Measurements from ENCODE around the gene GLRA1.
"Not testable (repeated sequence)": the region's sequence is repeated elsewhere in the genome, so short reads cannot be mapped to it uniquely, and the experiment has no call there.

Gene GLRA1

GRCh38 chr5:151811593-151812321 lies 112.9 kb downstream of the GLRA1 start:
- DNase-seq = no peak

- DNase-seq = no peak
These were observed 113.8 kb downstream of the GLRA1 start for GRCh38 chr5:151810897-151811296.

GRCh38 chr5:151810449-151810848 lies 114.2 kb downstream of the GLRA1 start:
- DNase-seq = no peak

GRCh38 chr5:151808451-151809169 lies 116.0 kb downstream of the GLRA1 start:
- no peak for DNase-seq

DNA sequence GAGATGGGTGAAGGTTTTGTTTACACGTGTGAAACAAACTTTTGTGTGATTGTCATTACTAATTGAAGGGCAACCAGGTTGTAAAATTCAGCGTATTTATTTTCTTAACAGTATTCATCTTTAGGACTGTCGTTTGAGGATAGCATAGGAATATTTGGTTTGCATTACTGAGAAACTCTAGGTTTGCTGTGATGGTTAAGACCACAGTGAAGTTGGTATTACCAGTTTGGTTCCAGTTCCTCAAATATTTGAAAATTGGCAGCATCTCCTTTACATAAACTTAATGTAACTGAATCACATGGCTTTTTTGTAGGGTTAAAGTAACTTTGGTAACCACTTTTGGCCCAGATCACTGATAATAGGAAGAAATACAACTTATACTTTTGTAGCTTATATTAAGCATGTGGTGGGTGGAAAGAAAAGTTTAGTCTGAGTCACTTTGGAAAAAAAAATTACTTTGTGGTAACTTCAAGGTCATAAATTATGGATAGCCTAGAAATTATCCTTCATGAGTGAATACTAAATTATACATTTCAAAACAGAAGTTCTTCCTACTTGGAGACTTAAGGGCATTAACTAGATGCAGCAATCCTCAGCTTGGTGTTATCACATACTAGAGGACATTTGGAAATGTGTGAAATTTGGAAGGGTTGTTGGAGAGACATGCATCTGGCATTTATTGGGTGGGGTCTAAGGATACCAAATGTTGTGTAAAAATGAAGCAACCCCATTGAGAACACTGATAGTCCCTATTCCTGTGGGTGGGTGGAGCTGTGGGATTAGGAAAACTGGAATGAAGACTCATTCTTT lies 119.0 kb downstream of the GLRA1 start:
- no peak for DNase-seq

DNA sequence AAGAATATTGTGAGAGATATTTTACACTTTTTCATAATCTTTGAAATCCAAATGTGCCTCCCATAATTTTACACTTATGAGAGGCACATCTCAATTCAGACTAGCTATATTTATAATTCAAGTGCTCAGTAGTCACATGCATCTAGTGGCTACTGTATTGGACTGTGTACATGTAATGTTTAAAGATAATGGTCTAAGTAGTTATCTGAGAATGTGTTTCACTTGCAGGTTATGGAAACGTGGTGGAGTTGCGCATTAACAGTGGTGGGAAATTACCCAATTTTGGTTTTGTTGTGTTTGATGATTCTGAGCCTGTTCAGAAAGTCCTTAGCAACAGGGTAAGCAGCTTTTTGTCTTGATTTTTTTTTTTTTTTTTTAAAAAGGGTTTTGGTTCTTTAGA lies 124.1 kb downstream of the GLRA1 start:
- no peak for DNase-seq

GRCh38 chr5:151799407-151799806 lies 125.2 kb downstream of the GLRA1 start:
- DNase-seq = no peak

DNA sequence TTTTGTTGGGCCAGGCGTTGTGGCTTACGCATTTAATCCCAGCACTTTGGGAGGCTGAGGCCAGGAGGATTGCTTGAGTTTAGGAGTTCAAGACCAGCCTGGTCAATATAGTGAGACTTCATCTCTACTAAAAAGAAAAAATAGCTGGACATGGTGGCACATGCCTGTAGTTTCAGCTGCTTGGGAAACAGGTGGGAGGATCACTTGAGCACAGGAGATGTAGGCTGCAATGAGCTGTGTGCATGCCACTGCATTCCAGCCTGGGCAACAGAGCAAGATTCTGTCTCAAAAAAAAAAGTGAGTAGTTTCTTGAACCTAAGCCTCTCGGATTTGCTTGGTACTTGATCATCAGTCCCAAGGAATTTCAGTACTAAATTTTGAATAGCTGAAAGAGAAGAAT lies 126.0 kb downstream of the GLRA1 start:
- DNase-seq = no peak

GRCh38 chr5:151795426-151795825 lies 129.2 kb downstream of the GLRA1 start:
- no peak for DNase-seq

- DNase-seq = no peak
These were observed 131.3 kb downstream of the GLRA1 start for GRCh38 chr5:151793358-151793757.

- DNase-seq = no peak
These were observed 136.8 kb downstream of the GLRA1 start for GRCh38 chr5:151787817-151788216.

DNA sequence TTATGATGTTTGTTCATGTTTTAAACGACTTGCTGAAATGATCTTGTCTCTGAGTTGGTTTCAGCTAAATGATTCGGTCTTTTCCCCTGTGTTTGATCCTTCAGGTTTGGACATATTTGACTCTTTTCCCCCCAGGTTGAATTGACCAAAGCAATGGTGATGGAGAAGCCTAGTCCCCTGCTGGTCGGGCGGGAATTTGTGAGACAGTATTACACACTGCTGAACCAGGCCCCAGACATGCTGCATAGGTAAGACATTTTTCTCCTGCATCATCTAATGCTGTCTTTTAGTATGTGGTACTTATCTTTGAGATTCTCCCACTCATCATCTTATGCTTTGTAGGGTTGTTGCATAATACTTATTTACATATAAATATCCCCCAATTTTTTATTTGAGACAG lies 138.2 kb downstream of the GLRA1 start:
- DNase-seq = no peak

- no peak for DNase-seq
These were observed 140.5 kb downstream of the GLRA1 start for GRCh38 chr5:151784141-151784540.

DNA sequence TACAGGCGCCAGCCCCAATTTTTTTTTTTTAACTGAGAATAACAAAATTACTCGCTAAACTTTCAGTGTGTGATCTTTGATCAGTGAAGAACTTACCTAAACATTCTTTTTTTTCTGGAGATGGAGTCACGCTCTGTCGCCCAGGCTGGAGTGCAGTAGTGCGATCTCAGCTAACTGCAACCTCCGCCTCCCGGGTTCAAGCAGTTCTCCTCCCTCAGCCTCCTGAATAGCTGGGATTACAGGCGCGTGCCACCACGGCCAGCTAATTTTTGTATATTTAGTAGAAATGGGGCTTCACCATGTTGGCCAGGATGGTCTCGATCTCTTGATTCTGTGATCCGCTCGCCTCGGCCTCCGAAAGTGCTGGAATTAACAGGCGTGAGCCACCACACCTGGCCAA lies 141.0 kb downstream of the GLRA1 start:
- not testable (repeated sequence) for DNase-seq

- DNase-seq = no peak
These were observed 143.4 kb downstream of the GLRA1 start for GRCh38 chr5:151781201-151781600.

- DNase-seq = no peak
These were observed 144.3 kb downstream of the GLRA1 start for GRCh38 chr5:151780348-151780747.

DNA sequence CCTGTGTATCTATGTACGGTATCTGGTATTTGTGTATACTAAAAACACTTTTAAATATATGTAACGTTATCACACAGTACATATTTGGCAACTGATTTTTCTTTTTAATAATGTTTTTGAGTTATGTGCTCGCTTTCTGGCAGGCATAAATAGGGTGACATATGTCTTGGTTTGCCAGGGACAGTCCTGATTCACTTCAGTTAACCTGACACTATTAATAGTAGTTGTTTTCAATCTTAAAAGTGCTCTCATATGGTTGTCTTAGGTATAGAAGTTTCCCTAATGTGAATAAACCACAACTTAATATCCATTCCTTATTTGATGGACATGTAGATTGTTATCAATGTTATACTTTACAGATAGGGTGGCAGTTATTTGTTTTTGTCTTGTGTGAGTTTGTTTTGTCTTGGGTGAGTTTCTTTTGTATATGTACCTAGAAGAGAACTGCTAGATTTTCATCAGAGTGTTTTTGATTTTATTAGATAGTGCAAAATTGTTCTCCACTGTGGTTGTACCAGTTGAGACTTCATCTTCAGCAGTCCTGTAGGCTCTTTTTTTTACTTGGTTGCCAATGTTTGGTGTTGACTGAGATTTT lies 145.0 kb downstream of the GLRA1 start:
- DNase-seq = no peak

- DNase-seq = no peak
These were observed 149.5 kb downstream of the GLRA1 start for GRCh38 chr5:151775025-151775606.

DNA sequence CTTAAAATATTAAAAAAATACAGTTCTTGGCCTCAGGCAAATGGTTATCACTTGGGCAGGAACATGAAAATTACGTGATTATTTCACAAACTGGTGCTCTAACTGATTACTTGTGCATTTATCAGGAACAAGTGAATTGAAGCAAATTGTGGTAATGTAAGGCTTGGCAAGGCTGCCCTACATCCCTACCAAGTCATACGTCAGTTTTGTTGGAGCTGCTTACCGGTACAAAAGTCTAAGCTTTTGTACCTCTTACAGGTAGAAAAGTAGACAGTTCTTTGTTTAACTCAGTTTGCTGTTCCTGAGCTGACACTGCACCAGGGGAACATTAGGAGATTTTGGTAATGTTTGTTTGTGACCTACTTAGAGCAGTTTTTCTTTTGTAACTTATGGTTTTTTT lies 150.7 kb downstream of the GLRA1 start:
- no peak for DNase-seq

DNA sequence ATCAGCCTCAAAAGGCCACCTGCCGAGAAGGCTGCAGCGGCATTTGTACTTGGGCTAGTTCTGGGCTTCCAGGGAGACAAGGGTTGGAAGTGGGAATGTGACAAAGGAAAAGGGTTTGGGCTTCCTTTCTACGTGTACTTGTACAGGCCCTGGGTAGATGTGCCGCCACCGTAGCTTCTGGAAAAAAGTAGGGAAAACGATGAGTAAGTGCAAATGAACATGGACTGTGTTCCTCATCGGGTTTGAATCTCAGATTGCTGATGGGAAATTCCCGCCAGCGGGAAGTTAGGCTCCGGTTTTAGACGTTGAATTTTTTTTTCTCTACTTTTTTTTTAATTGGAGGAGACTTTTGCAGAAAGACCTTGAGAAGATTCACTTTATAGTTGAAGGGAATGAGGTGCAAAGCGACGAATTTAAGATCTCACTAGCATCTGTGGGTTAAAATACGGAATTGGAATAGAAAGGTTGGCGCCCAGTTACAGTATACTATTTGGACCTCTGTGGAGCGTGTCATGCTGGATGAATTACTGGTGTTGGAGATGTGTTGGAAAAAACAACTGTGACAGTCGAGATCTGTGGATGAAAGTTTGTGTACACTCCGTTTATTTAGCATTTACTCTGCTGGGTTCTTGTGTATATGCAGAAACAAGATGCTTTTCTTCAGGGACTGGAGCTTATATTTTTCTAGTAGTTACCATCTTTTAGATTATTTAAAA lies 151.6 kb downstream of the GLRA1 start:
- no peak for DNase-seq
